ENCODE results near the gene AP3D1. TPM values are rescaled to one million over a fixed set of nuclear protein-coding genes. Genes with fewer than 3 reads are reported as not detected.
A peak's percentile ranks its signal among the peaks of the same experiment; 100 is the strongest.

The AP3D1 gene
- total and polyA plus RNA-seq, 2 donors from 2014 or later: 68.4 to 125 TPM

DNA sequence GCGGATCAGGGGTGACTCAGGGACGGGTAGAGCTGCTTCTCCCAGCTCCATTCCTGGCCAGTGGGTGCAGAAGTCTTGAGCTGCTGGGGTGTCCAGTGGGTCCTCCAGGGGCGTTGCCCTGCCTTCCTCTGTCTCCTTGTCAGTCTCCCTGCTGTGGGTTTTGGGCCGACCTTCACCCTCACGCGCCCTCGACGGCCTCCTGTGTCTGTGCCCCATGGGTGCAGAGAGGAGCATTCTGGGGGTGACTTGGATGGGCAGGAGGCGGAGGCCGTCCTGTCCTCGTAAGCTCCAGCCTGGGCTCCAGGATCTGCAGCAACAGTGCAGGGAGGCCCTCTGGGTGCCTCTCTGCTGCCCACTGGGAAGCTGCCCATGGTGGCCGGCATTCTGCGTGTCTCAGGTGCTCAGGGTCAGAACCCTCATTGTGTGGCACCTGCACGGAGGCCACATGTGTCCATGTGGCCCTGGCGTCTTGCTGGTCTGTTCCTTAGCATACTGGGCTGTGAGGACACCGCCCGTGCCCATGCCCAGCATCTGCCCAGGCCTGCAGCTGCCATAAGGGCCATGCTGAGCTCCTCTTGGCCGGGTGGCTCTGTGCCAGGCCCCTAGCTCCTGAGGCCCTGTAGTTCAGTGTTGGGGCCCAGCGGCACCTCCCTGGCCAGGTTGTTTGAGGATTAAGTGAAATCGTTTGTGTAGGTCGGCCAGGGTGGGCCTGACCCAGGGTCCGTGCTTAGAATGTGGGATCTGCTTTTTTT is 29.7 kb upstream of the AP3D1 start:
- Histone ChIP-seq H3K27me3 (ENCODE audit: control insufficient read depth, insufficient read depth, low read length) (no peaks in the 10 kb centered on the region), H3K9me3 (ENCODE audit: control insufficient read depth in 2 of 3, insufficient read depth in 1 of 3, low read length in 3 of 3) (no peaks in the 10 kb centered on the region), H3K4me3 (ENCODE audit: low read length in 3 of 3) (no peak overlapping the region), H3K4me1 (ENCODE audit: control insufficient read depth in 2 of 3, insufficient read depth in 2 of 3, low read depth in 1 of 3, low read length in 3 of 3) (peaks cover 0 to 6% (median under 1%) of the 10 kb centered on the region in 3 donors), H3K27ac (ENCODE audit: low read depth in 2 of 2, low read length in 2 of 2) (no peak overlapping the region), H3K36me3 (ENCODE audit: control insufficient read depth in 2 of 3, insufficient read depth in 3 of 3, low read length in 3 of 3) (peaks cover 0 to 15% (median 0%) of the 10 kb centered on the region in 3 donors), H3K9ac (ENCODE audit: low read length in 3 of 3) (no peak overlapping the region)
- FAIRE-seq: no peak
- no peak for DNase-seq
- intact Hi-C loops (cut with DNase I): no loop called here
- TF ChIP-seq, protein P1, sequence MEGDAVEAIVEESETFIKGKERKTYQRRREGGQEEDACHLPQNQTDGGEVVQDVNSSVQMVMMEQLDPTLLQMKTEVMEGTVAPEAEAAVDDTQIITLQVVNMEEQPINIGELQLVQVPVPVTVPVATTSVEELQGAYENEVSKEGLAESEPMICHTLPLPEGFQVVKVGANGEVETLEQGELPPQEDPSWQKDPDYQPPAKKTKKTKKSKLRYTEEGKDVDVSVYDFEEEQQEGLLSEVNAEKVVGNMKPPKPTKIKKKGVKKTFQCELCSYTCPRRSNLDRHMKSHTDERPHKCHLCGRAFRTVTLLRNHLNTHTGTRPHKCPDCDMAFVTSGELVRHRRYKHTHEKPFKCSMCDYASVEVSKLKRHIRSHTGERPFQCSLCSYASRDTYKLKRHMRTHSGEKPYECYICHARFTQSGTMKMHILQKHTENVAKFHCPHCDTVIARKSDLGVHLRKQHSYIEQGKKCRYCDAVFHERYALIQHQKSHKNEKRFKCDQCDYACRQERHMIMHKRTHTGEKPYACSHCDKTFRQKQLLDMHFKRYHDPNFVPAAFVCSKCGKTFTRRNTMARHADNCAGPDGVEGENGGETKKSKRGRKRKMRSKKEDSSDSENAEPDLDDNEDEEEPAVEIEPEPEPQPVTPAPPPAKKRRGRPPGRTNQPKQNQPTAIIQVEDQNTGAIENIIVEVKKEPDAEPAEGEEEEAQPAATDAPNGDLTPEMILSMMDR (IDR thresholded peaks at IDR 0.05; ENCODE audit: borderline replicate concordance, extremely low read depth, insufficient read depth): no peak

DNA sequence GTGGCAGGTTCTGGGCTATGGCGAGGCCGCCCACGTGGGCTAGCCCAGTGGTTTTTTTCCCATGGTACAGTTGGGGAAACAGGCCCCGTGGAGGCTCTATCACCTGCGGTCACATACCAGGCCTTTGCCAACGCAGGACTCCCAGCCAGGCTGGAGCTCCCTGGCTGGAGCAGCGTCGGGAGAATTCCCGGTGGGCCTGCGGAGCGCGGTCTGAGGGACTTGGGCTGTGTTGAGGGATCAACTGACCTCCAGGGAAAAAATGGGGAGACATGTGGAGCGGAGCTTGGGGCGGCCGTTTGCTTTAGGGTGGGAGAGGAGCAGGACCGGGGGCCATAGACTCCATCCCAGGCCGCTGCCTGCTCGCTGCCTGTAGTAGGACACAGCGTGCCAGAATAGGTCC is 28.7 kb upstream of the AP3D1 start:
- Histone ChIP-seq H3K9ac (ENCODE audit: low read length in 3 of 3) (no peak overlapping the region), H3K36me3 (ENCODE audit: control insufficient read depth in 2 of 3, insufficient read depth in 3 of 3, low read length in 3 of 3) (peaks cover 0 to 11% (median 0%) of the 10 kb centered on the region in 3 donors), H3K27me3 (ENCODE audit: control insufficient read depth, insufficient read depth, low read length) (no peaks in the 10 kb centered on the region), H3K9me3 (ENCODE audit: control insufficient read depth in 2 of 3, insufficient read depth in 1 of 3, low read length in 3 of 3) (no peaks in the 10 kb centered on the region), H3K4me3 (ENCODE audit: low read length in 3 of 3) (no peak overlapping the region), H3K4me1 (ENCODE audit: control insufficient read depth in 2 of 3, insufficient read depth in 2 of 3, low read depth in 1 of 3, low read length in 3 of 3) (peaks cover 0 to 8% (median 0%) of the 10 kb centered on the region in 3 donors), H3K27ac (ENCODE audit: low read depth in 2 of 2, low read length in 2 of 2) (no peak overlapping the region)
- peak in 1 of 5 donors; percentile 68 for DNase-seq
- intact Hi-C loops (cut with DNase I): no loop called here
- no peak for FAIRE-seq
- TF ChIP-seq, protein P1 (IDR thresholded peaks at IDR 0.05; ENCODE audit: borderline replicate concordance, extremely low read depth, insufficient read depth): no peak

DNA sequence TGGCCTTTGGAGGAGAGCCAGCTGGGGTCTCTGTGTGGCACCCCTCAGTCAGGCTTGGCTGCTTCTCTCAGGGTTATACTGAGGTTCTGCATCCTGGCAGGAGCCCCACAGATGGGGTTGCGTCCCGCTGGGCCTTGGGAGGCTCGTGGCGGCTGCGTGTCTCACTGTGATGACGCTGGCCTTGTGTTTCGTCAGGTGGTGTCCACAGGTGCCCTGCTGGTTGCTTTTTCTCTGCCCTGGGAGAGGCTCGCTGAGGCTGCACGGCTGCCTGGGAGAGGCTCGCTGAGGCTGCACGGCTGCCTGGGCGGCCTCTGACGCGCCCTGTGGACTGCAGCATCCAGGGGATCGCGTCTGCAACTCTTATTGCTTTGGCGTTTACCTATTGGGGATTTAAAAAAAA is 27.7 kb upstream of the AP3D1 start:
- H3K4me3 ChIP-seq (ENCODE audit: low read length in 3 of 3): no peak overlapping the region
- H3K9me3 ChIP-seq (ENCODE audit: control insufficient read depth in 2 of 3, insufficient read depth in 1 of 3, low read length in 3 of 3): no peaks in the 10 kb centered on the region
- no peak overlapping the region for H3K9ac ChIP-seq (ENCODE audit: low read length in 3 of 3)
- FAIRE-seq (no peak), DNase-seq (no peak)
- TF ChIP-seq, protein P1 (IDR thresholded peaks at IDR 0.05; ENCODE audit: borderline replicate concordance, extremely low read depth, insufficient read depth): no peak
- intact Hi-C loops (cut with DNase I): no loop called here
- peaks cover 0 to 11% (median 0%) of the 10 kb centered on the region in 3 donors for H3K36me3 ChIP-seq (ENCODE audit: control insufficient read depth in 2 of 3, insufficient read depth in 3 of 3, low read length in 3 of 3)
- H3K4me1 ChIP-seq (ENCODE audit: control insufficient read depth in 2 of 3, insufficient read depth in 2 of 3, low read depth in 1 of 3, low read length in 3 of 3): peaks cover 0 to 8% (median 0%) of the 10 kb centered on the region in 3 donors
- no peak overlapping the region for H3K27ac ChIP-seq (ENCODE audit: low read depth in 2 of 2, low read length in 2 of 2)
- no peaks in the 10 kb centered on the region for H3K27me3 ChIP-seq (ENCODE audit: control insufficient read depth, insufficient read depth, low read length)
